Adipocyte (in vitro differentiated cells): ENCODE data around the gene ANGPTL2.

ENCODE experiments used
- DNase-seq: peaks from one replicate; pipeline ENCODE4 v3.0.0-alpha.2; 2015; ENCODE audit warnings: low read depth
- H3K27me3 ChIP-seq: replicated peaks from 2 replicates; pipeline ENCODE4 v1.7.0; 2013; ENCODE audit warnings: mild to moderate bottlenecking, low read length, moderate library complexity; ENCODE audit not compliant: control insufficient read depth, insufficient read depth
- H3K36me3 ChIP-seq: 2 replicates; pipeline ENCODE4 v1.7.0; 2013; ENCODE audit warnings: low read length, mild to moderate bottlenecking, moderate library complexity; ENCODE audit not compliant: control insufficient read depth, insufficient read depth, severe bottlenecking
- H3K4me1 ChIP-seq: 2 replicates; pipeline ENCODE4 v1.7.0; 2013; ENCODE audit warnings: mild to moderate bottlenecking, low read length, moderate library complexity; ENCODE audit not compliant: control insufficient read depth, insufficient read depth
- H3K4me3 ChIP-seq: 2 replicates; pipeline ENCODE4 v1.7.0; 2013; ENCODE audit warnings: mild to moderate bottlenecking, low read length, moderate library complexity
- H3K9ac ChIP-seq: 2 replicates; pipeline ENCODE4 v1.7.0; 2013; ENCODE audit warnings: mild to moderate bottlenecking, low read length, moderate library complexity
- H3K9me3 ChIP-seq: 2 replicates; pipeline ENCODE4 v1.7.0; 2013; ENCODE audit warnings: mild to moderate bottlenecking, low read length, moderate library complexity; ENCODE audit not compliant: control insufficient read depth

ANGPTL2 gene

DNA sequence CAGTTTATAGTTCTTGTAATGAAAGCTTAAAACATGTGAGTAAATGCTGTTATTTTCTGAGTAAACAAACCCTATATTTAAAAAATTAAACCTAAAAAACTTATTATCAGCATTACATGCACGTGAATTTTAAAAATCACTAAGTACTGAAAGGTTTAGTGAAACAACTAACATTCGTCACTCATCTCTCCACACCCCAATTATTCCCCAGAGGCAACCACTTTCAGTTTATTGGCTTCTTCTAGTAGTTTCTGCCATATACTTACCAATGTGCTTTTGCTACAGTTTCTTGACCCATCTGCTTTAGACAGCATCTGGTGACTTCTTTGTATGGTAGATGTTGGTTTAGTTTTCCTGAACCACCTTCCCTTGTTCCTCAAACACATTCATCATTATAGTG, 58.1 kb downstream of the ANGPTL2 start:
- no peak for DNase-seq
- Histone ChIP-seq H3K9me3 (no peaks in the 10 kb centered on the region), H3K4me1 (peaks cover 30% of the 10 kb centered on the region), H3K36me3 (no peaks in the 10 kb centered on the region), H3K9ac (no peak overlapping the region), H3K27me3 (no peaks in the 10 kb centered on the region), H3K4me3 (no peak overlapping the region)

DNA sequence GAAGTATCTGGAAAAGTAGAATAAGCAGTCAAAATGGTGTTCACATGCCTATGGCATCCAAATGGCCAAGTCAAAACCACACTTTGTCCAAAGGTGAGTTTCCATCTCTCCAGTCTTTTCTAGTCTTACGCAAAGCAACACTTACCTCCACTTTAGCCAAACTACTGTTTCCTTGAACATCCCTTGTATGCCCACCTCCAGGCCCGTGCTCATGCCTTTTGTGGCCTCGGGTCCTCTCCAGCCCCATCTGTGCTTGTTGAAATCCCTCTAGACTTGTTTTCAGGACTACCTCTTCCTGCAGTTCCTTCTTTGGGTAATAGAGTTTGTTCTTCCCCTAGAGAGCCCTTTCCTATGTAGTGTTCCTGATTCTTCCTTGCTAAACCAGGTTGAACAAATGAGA, 61.0 kb downstream of the ANGPTL2 start:
- no peak overlapping the region for H3K4me3 ChIP-seq
- DNase-seq, result no peak
- no peaks in the 10 kb centered on the region for H3K27me3 ChIP-seq
- no peaks in the 10 kb centered on the region for H3K36me3 ChIP-seq
- H3K9me3 ChIP-seq, result no peaks in the 10 kb centered on the region
- no peak overlapping the region for H3K9ac ChIP-seq
- peaks cover 37% of the 10 kb centered on the region for H3K4me1 ChIP-seq

DNA sequence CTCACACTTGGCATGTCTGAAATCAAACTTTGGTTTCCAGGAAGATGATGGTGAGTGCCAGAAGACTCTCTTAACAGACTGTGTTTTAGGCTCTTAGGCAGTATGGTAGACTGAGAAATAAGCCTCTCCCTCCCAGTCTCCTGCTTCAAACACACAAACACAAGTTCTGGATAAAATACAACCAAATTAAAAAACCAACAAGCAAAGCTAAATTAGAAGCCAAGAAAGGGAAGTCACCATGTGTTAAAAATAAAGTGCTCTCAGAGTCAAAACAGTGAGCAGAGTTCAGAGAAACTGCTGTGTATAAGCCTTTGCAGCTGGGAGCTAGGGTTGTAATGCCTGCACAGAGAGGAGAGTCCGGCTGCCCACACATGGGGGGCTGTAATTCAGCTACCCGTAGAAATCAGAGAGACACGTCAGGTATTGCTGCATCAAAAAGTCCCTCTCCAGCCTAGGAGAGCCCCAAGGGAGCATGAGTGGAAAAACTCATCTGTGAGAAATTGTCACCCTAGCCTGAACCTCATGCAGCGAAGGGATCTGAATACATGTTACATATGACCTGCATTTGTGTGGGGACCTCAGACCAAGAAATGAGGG, 62.6 kb downstream of the ANGPTL2 start:
- Histone ChIP-seq H3K9me3 (no peaks in the 10 kb centered on the region), H3K4me3 (no peak overlapping the region), H3K4me1 (peaks cover 27% of the 10 kb centered on the region), H3K9ac (peak overlapping the region; percentile 30), H3K36me3 (no peaks in the 10 kb centered on the region), H3K27me3 (no peaks in the 10 kb centered on the region)
- DNase-seq, result no peak

DNA sequence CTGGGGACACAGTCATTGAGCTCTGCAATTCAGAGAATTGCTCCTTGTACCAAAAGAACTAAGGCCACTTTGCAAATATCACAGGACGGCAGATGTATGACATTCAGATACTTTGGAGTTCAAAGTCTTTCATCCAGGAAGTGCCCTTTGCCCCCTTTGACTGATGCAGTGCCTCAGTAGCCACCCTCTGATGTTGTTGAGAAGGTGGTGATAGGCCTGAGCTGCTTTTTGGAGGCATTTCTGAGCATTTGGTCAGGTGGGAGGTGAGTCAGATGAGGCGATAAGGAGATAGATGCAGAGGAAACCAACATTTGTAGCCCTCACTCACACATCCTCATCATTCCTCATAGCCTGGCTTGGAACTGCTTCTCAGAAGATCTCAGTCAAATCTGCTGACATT, 63.4 kb downstream of the ANGPTL2 start:
- no peak for DNase-seq

DNA sequence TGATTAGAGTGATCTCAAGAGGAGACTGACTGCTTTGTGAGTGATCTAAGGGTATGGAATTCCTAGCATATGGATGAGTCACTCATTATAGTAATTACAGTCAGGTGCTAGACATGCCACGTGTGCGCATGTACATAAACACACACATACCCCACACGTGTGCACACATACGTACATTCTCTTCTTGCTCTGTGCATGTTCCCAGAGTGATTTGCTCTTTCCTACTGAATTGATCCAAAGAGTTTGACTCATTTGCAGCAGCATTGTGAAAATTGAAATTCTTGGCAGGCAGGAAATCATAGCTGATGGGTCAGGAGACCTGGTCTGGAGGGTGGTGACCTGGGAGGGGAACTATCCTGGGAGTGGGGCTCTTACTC, 63.8 kb downstream of the ANGPTL2 start:
- no peak overlapping the region for H3K4me3 ChIP-seq
- H3K4me1 ChIP-seq, result peaks cover 27% of the 10 kb centered on the region
- H3K36me3 ChIP-seq, result no peaks in the 10 kb centered on the region
- H3K9me3 ChIP-seq, result no peaks in the 10 kb centered on the region
- DNase-seq, result peak; percentile 24
- H3K9ac ChIP-seq, result no peak overlapping the region
- no peaks in the 10 kb centered on the region for H3K27me3 ChIP-seq

More for the DNA sequence above, 63.4 kb downstream of the ANGPTL2 start:
- Histone ChIP-seq H3K9ac (no peak overlapping the region), H3K27me3 (no peaks in the 10 kb centered on the region), H3K4me3 (no peak overlapping the region), H3K9me3 (no peaks in the 10 kb centered on the region), H3K4me1 (peaks cover 27% of the 10 kb centered on the region), H3K36me3 (no peaks in the 10 kb centered on the region)

DNA sequence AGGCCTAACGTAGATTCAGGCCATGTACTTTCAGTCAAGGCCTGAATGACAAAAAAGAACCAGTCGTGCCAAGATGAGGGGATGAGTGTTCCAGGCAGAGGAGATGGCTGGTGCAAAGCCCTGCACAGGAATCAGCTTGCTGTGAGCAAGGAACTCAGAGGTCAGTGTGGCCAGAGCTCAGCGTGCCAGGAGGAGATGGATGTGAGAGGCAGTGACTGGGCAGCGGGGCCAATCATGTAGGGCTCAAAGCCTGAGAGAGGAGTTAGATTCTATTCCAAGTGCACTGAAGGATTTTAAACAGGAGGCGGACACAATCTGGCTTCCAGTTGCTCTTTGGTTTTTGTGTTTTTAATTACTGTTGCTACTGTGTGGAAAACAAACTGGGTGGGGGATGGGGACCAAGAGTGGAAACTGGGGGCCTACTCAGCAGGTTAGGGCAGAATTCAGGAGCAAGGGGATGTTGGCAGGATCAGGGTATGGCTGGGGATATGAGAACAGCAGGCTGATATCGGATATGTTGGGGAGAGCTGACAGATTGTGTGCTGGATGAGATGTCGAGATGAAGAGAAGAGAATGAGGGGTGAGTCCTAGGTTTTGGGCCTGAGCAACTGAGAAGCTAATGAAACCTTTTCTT, 64.3 kb downstream of the ANGPTL2 start:
- peak; percentile 10 for DNase-seq
- Histone ChIP-seq H3K4me3 (no peak overlapping the region), H3K4me1 (peaks cover 27% of the 10 kb centered on the region), H3K27me3 (no peaks in the 10 kb centered on the region), H3K9ac (no peak overlapping the region), H3K36me3 (no peaks in the 10 kb centered on the region), H3K9me3 (no peaks in the 10 kb centered on the region)

DNA sequence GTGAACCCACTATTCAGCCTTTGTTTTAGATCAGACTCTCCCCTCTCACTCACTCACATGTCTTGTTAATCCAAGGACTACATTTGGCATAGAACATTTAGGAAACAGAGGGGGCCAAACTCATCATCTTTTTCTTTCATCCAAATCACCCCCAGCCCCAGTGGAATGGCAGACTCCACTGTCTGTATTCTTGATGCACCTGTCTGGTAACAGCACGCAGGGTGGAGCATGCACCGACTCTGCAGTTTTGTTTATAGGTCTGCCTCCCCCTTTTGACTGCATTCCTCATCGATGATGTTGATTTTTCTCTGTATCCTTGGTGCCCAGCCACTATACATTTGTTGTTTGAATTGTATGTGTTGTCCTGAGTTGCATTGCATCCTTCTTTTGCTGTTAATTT, 66.0 kb downstream of the ANGPTL2 start:
- H3K9ac ChIP-seq, result no peak overlapping the region
- DNase-seq, result no peak
- H3K4me3 ChIP-seq, result no peak overlapping the region

DNA sequence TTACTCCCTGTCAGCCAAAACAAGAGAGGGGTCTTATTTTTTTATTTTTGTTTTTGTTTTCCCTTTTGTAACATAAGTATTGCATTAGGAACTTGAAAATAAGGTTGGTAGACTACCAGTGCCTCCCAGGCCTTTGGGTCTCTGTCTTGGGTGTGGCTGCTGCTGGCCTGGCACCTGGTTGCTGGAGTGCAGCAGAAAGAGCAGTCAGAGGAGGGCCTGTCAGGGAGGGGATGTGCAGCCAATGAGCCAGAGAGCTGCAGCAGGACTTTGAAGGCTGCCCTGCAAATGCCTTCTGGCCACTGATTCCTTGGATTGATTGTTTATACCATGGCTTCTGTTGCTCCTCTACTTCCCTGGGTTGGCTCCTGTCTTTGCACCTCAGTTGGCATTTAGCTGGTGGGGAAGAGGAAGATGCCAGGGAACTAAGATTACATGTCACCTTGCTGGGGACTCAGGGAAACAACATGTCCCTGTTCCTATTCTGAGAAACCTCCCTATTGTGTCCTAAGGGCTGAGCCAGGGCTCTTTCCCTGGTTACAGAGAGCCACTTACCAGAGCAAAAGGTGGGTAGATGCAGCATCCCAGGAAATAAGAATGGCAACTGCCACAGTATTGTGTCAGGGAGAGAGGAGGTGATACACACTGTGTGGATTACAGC, 66.6 kb downstream of the ANGPTL2 start:
- Histone ChIP-seq H3K4me1 (peaks cover 27% of the 10 kb centered on the region), H3K36me3 (no peaks in the 10 kb centered on the region), H3K27me3 (no peaks in the 10 kb centered on the region), H3K9ac (no peak overlapping the region), H3K4me3 (no peak overlapping the region), H3K9me3 (no peaks in the 10 kb centered on the region)
- DNase-seq, result no peak

More for the DNA sequence above, 66.0 kb downstream of the ANGPTL2 start:
- Histone ChIP-seq H3K27me3 (no peaks in the 10 kb centered on the region), H3K4me1 (peaks cover 27% of the 10 kb centered on the region), H3K9me3 (no peaks in the 10 kb centered on the region), H3K36me3 (no peaks in the 10 kb centered on the region)

DNA sequence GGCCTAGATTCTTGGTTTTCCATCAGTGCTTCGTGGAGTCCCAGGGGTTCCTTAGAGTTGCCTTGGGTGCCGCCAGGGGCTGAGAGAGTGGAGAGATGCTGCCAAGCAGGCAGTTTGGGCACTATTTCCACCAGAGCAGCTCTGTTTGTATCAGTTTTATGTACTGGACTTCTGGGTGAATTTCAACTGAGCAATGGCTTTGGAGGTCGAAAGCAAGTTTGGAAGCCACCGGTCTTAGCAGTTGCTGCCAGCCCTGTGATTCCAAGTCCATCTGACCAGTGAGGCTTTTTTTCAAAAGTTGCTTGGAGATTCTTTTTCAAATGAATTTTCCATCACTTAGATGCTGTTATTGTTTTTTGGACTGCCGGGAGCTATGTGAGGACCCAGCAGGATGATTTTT, 68.5 kb downstream of the ANGPTL2 start:
- H3K9ac ChIP-seq, result no peak overlapping the region
- H3K36me3 ChIP-seq, result no peaks in the 10 kb centered on the region
- peaks cover 21% of the 10 kb centered on the region for H3K4me1 ChIP-seq
- no peaks in the 10 kb centered on the region for H3K27me3 ChIP-seq
- H3K4me3 ChIP-seq, result no peak overlapping the region
- H3K9me3 ChIP-seq, result no peaks in the 10 kb centered on the region
- DNase-seq, result no peak

DNA sequence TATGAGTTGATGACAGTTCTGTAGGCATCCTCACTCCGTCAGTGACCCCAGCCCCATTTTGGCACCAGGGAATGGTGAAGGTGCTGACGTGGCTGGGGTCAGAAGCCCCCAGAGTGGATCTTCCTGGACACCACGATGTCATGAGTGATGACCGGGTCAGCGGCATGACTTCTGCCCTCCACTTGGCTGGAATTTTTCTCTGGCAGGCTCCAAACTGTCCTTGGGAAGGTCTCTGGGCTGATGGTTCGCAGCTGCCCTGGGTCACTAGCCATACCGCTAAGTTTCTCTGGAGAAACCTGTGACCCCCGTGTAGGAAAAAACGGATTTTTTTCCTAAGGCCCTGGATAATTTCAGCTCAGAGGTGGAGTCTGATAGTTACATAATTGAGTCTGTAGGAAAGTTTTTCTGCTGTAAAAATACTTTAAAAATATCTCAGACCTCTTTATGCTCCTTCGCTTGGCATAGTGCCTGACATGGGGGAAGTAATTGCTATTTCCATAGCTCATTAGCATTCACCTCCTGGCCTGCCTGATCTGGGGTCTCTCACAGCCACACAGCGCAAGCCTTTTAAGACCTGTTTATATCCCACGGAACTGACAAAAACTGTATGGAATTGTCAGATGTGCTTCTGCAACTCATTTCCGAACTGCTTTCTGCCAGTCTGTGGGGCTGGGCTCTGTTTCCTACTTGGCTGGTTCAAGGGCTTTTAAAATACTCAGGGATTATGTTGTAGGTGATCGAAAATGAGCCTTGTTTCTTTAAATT, 69.2 kb downstream of the ANGPTL2 start:
- Histone ChIP-seq H3K9ac (no peak overlapping the region), H3K4me1 (peaks cover 17% of the 10 kb centered on the region), H3K4me3 (no peak overlapping the region), H3K36me3 (no peaks in the 10 kb centered on the region), H3K9me3 (no peaks in the 10 kb centered on the region), H3K27me3 (no peaks in the 10 kb centered on the region)
- no peak for DNase-seq

DNA sequence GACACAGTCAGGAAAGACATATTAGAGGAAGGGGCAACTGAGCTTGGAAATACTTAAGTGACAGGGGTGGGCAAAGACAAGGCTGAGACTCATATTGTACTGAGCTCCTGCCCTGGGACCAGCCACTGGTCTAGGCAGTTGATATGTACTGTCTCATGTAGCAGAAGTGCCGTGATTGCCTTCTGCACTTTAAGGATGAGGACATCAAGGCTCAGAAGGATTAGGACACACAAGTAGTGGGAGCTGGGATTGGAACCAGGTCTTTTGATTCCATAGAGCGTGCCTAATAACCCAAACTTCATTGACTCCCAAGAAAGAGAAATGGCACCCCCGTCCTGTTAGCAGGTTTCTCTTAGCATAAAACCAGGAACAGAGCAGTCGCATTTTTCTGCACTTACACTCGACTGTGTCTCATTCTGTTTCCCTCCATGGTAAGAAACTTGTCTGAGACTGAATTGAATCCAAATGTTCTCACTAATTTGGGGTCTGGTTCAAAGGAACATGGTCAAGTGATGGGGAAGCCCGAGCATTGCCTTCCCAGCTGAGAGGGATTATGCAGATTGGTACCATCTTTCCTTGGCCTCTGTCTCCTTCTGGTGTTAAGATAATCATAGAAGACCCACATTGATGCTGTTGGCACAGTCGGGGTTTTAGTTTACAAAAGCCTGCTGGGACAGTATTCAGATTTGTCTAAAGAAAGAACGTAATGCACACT, 70.4 kb downstream of the ANGPTL2 start:
- peaks cover 11% of the 10 kb centered on the region for H3K4me1 ChIP-seq
- no peaks in the 10 kb centered on the region for H3K27me3 ChIP-seq
- no peak overlapping the region for H3K4me3 ChIP-seq
- no peaks in the 10 kb centered on the region for H3K9me3 ChIP-seq
- DNase-seq, result no peak
- H3K36me3 ChIP-seq, result no peaks in the 10 kb centered on the region
- no peak overlapping the region for H3K9ac ChIP-seq
